Measurements from ENCODE around the gene KRTAP12-4. TPM values are rescaled to one million over a fixed set of nuclear protein-coding genes. Genes with fewer than 3 reads are reported as not detected.
"Not testable (repeated sequence)": the region's sequence is repeated elsewhere in the genome, so short reads cannot be mapped to it uniquely, and the experiment has no call there.

Gene KRTAP12-4
- total RNA-seq, 1 donor from 2014 or later = not detected

GRCh38 chr21:44639331-44639655 lies 15.2 kb downstream of the KRTAP12-4 start:
- DNase-seq (ENCODE audit: missing footprints) (no peak), ATAC-seq (no peak)
- intact Hi-C loops (cut with DNase I) = no loop called here

GRCh38 chr21:44638506-44639330 lies 15.7 kb downstream of the KRTAP12-4 start:
- DNase-seq (ENCODE audit: missing footprints); intact Hi-C loops (cut with DNase I); ATAC-seq: not testable (repeated sequence)

- intact Hi-C loops (cut with DNase I); ATAC-seq; DNase-seq (ENCODE audit: missing footprints): not testable (repeated sequence)
Measured at GRCh38 chr21:44637851-44638348, 16.6 kb downstream of the KRTAP12-4 start.

GRCh38 chr21:44637018-44637850 lies 17.2 kb downstream of the KRTAP12-4 start, which contains the start of gene KRTAP10-10:
Gene KRTAP10-10 (plus strand): TSS chr21:44637356. CDS start chr21:44637418, 62 bp downstream.
- ATAC-seq = no peak
- DNase-seq (ENCODE audit: missing footprints) = no peak
- intact Hi-C loops (cut with DNase I) = no loop called here

GRCh38 chr21:44636209-44637017 lies 18.0 kb downstream of the KRTAP12-4 start:
- intact Hi-C loops (cut with DNase I) = no loop called here
- DNase-seq (ENCODE audit: missing footprints) (no peak), ATAC-seq (no peak)

GRCh38 chr21:44632067-44632466 lies 22.4 kb downstream of the KRTAP12-4 start:
- intact Hi-C loops (cut with DNase I) = no loop called here
- ATAC-seq (no peak), DNase-seq (ENCODE audit: missing footprints) (no peak)

- ATAC-seq (no peak), DNase-seq (ENCODE audit: missing footprints) (no peak)
- intact Hi-C loops (cut with DNase I) = no loop called here
Measured at GRCh38 chr21:44630440-44630839, 24.0 kb downstream of the KRTAP12-4 start.

- intact Hi-C loops (cut with DNase I) = no loop called here
- no peak for DNase-seq (ENCODE audit: missing footprints)
- ATAC-seq = peak; percentile 42
Measured at GRCh38 chr21:44628707-44629391, 25.6 kb downstream of the KRTAP12-4 start.

GRCh38 chr21:44627831-44628233 lies 26.6 kb downstream of the KRTAP12-4 start:
- intact Hi-C loops (cut with DNase I); ATAC-seq; DNase-seq (ENCODE audit: missing footprints): not testable (repeated sequence)

GRCh38 chr21:44627181-44627822 lies 27.2 kb downstream of the KRTAP12-4 start:
- DNase-seq (ENCODE audit: missing footprints); intact Hi-C loops (cut with DNase I); ATAC-seq: not testable (repeated sequence)

- ATAC-seq (no peak), DNase-seq (ENCODE audit: missing footprints) (no peak)
- intact Hi-C loops (cut with DNase I) = no loop called here
Measured at GRCh38 chr21:44626673-44627143, 27.8 kb downstream of the KRTAP12-4 start, which contains the start of gene KRTAP10-9. Gene KRTAP10-9 (plus strand): TSS chr21:44627093. CDS start chr21:44627172, 79 bp downstream.

- ATAC-seq (no peak), DNase-seq (ENCODE audit: missing footprints) (no peak)
- intact Hi-C loops (cut with DNase I) = no loop called here
Measured at GRCh38 chr21:44626262-44626661, 28.2 kb downstream of the KRTAP12-4 start.

GRCh38 chr21:44625756-44626155 lies 28.7 kb downstream of the KRTAP12-4 start:
- no peak for DNase-seq (ENCODE audit: missing footprints)
- intact Hi-C loops (cut with DNase I) = no loop called here
- ATAC-seq = no peak

- DNase-seq (ENCODE audit: missing footprints) (no peak), ATAC-seq (no peak)
- intact Hi-C loops (cut with DNase I) = no loop called here
Measured at GRCh38 chr21:44623575-44623974, 30.9 kb downstream of the KRTAP12-4 start.

GRCh38 chr21:44619886-44620285 lies 34.6 kb downstream of the KRTAP12-4 start:
- DNase-seq (ENCODE audit: missing footprints) (no peak), ATAC-seq (no peak)
- intact Hi-C loops (cut with DNase I) = loop anchor here (10.0 kb wide), 1 partner anchor 125 kb away; no protein-coding TSS in a partner anchor

GRCh38 chr21:44618909-44619308 lies 35.5 kb downstream of the KRTAP12-4 start:
- intact Hi-C loops (cut with DNase I) = loop anchor here (10.0 kb wide), 1 partner anchor 126 kb away; no protein-coding TSS in a partner anchor
- DNase-seq (ENCODE audit: missing footprints) (no peak), ATAC-seq (no peak)

- intact Hi-C loops (cut with DNase I) = loop anchor here (10.0 kb wide), 1 partner anchor 126 kb away; no protein-coding TSS in a partner anchor
- ATAC-seq (peak; percentile 77), DNase-seq (ENCODE audit: missing footprints) (peak; percentile 77)
Measured at GRCh38 chr21:44618504-44618903, 36.0 kb downstream of the KRTAP12-4 start.
